ENCODE results near the gene COQ4. TPM values are rescaled to one million over a fixed set of nuclear protein-coding genes. Genes with fewer than 3 reads are reported as not detected.

Gene COQ4
- total RNA-seq, 2 experiments from 2014 or later: 27.8 to 29.6 TPM

GRCh38 chr9:128286440-128286839 lies 36.2 kb upstream of the COQ4 start:
- CTCF ChIA-PET: interaction anchor here (2.4 kb wide), 1 partner anchor 9 kb away, joined by 6 read pairs; no protein-coding TSS in a partner anchor
- H3K4me1 Mint-ChIP-seq (ENCODE audit: low read depth): no peaks in the 10 kb centered on the region

GRCh38 chr9:128288273-128289004 lies 34.2 kb upstream of the COQ4 start:
- DNase-seq: no peak
- Mint-ChIP-seq H3K9me3 (no peaks in the 10 kb centered on the region), H3K36me3 (ENCODE audit: low read depth) (peaks cover 2% of the 10 kb centered on the region), H3K27me3 (ENCODE audit: low read depth) (no peaks in the 10 kb centered on the region), H3K4me3 (no peak overlapping the region), H3K27ac (no peak overlapping the region), H3K4me1 (ENCODE audit: low read depth) (no peaks in the 10 kb centered on the region)
- intact Hi-C loops (cut with micrococcal nuclease): no loop called here
- CTCF ChIA-PET: no interaction called here

More at GRCh38 chr9:128286440-128286839, 36.2 kb upstream of the COQ4 start:
- no peak for DNase-seq
- Mint-ChIP-seq H3K27me3 (ENCODE audit: low read depth) (no peaks in the 10 kb centered on the region), H3K36me3 (ENCODE audit: low read depth) (peaks cover 2% of the 10 kb centered on the region), H3K27ac (no peak overlapping the region), H3K4me3 (no peak overlapping the region), H3K9me3 (no peaks in the 10 kb centered on the region)
- intact Hi-C loops (cut with micrococcal nuclease): no loop called here

GRCh38 chr9:128292009-128292408 lies 30.6 kb upstream of the COQ4 start:
- Mint-ChIP-seq H3K27ac (no peak overlapping the region), H3K36me3 (ENCODE audit: low read depth) (peaks cover 2% of the 10 kb centered on the region), H3K9me3 (no peaks in the 10 kb centered on the region), H3K27me3 (ENCODE audit: low read depth) (no peaks in the 10 kb centered on the region), H3K4me1 (ENCODE audit: low read depth) (no peaks in the 10 kb centered on the region), H3K4me3 (no peak overlapping the region)
- CTCF ChIA-PET: interaction anchor here (1.0 to 1.3 kb wide), 2 partner anchors 37 to 147 kb away, joined by 3 read pairs; no protein-coding TSS in a partner anchor
- DNase-seq: no peak
- intact Hi-C loops (cut with micrococcal nuclease): no loop called here

- no peak overlapping the region for H3K27ac Mint-ChIP-seq
- CTCF ChIA-PET: interaction anchor here (0.6 kb wide), 1 partner anchor 31 kb away, joined by 5 read pairs; no protein-coding TSS in a partner anchor
- H3K4me3 Mint-ChIP-seq: no peak overlapping the region
Measured at GRCh38 chr9:128293091-128293490, 29.5 kb upstream of the COQ4 start.

GRCh38 chr9:128294142-128294541 lies 28.5 kb upstream of the COQ4 start:
- Mint-ChIP-seq H3K27me3 (ENCODE audit: low read depth) (no peaks in the 10 kb centered on the region), H3K27ac (no peak overlapping the region), H3K4me3 (no peak overlapping the region), H3K9me3 (no peaks in the 10 kb centered on the region), H3K4me1 (ENCODE audit: low read depth) (no peaks in the 10 kb centered on the region), H3K36me3 (ENCODE audit: low read depth) (no peaks in the 10 kb centered on the region)
- CTCF ChIA-PET: interaction anchor here (0.8 to 2.3 kb wide), 2 partner anchors 47 to 67 kb away, joined by 4 to 9 read pairs; no protein-coding TSS in a partner anchor
- DNase-seq: no peak
- intact Hi-C loops (cut with micrococcal nuclease): no loop called here

More at GRCh38 chr9:128293091-128293490, 29.5 kb upstream of the COQ4 start:
- Mint-ChIP-seq H3K27me3 (ENCODE audit: low read depth) (no peaks in the 10 kb centered on the region), H3K9me3 (no peaks in the 10 kb centered on the region), H3K36me3 (ENCODE audit: low read depth) (no peaks in the 10 kb centered on the region), H3K4me1 (ENCODE audit: low read depth) (no peaks in the 10 kb centered on the region)
- intact Hi-C loops (cut with micrococcal nuclease): no loop called here
- DNase-seq: no peak

- no peaks in the 10 kb centered on the region for H3K27me3 Mint-ChIP-seq (ENCODE audit: low read depth)
- H3K4me3 Mint-ChIP-seq: no peak overlapping the region
- DNase-seq: no peak
- CTCF ChIA-PET: interaction anchor here (0.7 to 2.3 kb wide), 4 partner anchors 34 to 122 kb away, joined by 3 to 9 read pairs (median 5); no protein-coding TSS in a partner anchor
- intact Hi-C loops (cut with micrococcal nuclease): no loop called here
- no peaks in the 10 kb centered on the region for H3K36me3 Mint-ChIP-seq (ENCODE audit: low read depth)
- no peaks in the 10 kb centered on the region for H3K4me1 Mint-ChIP-seq (ENCODE audit: low read depth)
- H3K9me3 Mint-ChIP-seq: no peaks in the 10 kb centered on the region
- no peak overlapping the region for H3K27ac Mint-ChIP-seq
Measured at GRCh38 chr9:128296340-128297220, 26.1 kb upstream of the COQ4 start.

- CTCF ChIA-PET: interaction anchor here (1.0 kb wide), 1 partner anchor 141 kb away, joined by 4 read pairs; no protein-coding TSS in a partner anchor
- Mint-ChIP-seq H3K9me3 (no peaks in the 10 kb centered on the region), H3K27me3 (ENCODE audit: low read depth) (no peaks in the 10 kb centered on the region), H3K27ac (no peak overlapping the region), H3K4me3 (no peak overlapping the region), H3K4me1 (ENCODE audit: low read depth) (no peaks in the 10 kb centered on the region), H3K36me3 (ENCODE audit: low read depth) (no peaks in the 10 kb centered on the region)
- no peak for DNase-seq
- intact Hi-C loops (cut with micrococcal nuclease): no loop called here
Measured at GRCh38 chr9:128297221-128297773, 25.3 kb upstream of the COQ4 start.

- CTCF ChIA-PET: interaction anchor here (0.6 to 0.7 kb wide), 2 partner anchors 13 to 34 kb away, joined by 3 to 5 read pairs; no protein-coding TSS in a partner anchor
Measured at GRCh38 chr9:128298535-128299482, 23.8 kb upstream of the COQ4 start.

GRCh38 chr9:128304136-128304970 lies 18.3 kb upstream of the COQ4 start:
- Mint-ChIP-seq H3K36me3 (ENCODE audit: low read depth) (peaks cover 2% of the 10 kb centered on the region), H3K4me1 (ENCODE audit: low read depth) (no peaks in the 10 kb centered on the region), H3K27ac (no peak overlapping the region), H3K9me3 (no peaks in the 10 kb centered on the region), H3K27me3 (ENCODE audit: low read depth) (no peaks in the 10 kb centered on the region), H3K4me3 (no peak overlapping the region)
- no peak for DNase-seq
- intact Hi-C loops (cut with micrococcal nuclease): no loop called here
- CTCF ChIA-PET: interaction anchor here (0.6 to 1.5 kb wide), 3 partner anchors 88 to 352 kb away, joined by 3 read pairs; partner anchors contain the start of gene DYNC2I2

More at GRCh38 chr9:128298535-128299482, 23.8 kb upstream of the COQ4 start:
- no peak overlapping the region for H3K27ac Mint-ChIP-seq
- DNase-seq: no peak
- no peak overlapping the region for H3K4me3 Mint-ChIP-seq
- no peaks in the 10 kb centered on the region for H3K9me3 Mint-ChIP-seq
- H3K4me1 Mint-ChIP-seq (ENCODE audit: low read depth): no peaks in the 10 kb centered on the region
- no peaks in the 10 kb centered on the region for H3K27me3 Mint-ChIP-seq (ENCODE audit: low read depth)
- intact Hi-C loops (cut with micrococcal nuclease): no loop called here
- no peaks in the 10 kb centered on the region for H3K36me3 Mint-ChIP-seq (ENCODE audit: low read depth)

GRCh38 chr9:128304971-128305288 lies 17.7 kb upstream of the COQ4 start:
- no peak for DNase-seq
- H3K27me3 Mint-ChIP-seq (ENCODE audit: low read depth): no peaks in the 10 kb centered on the region
- peaks cover 6% of the 10 kb centered on the region for H3K36me3 Mint-ChIP-seq (ENCODE audit: low read depth)
- intact Hi-C loops (cut with micrococcal nuclease): no loop called here
- H3K4me1 Mint-ChIP-seq (ENCODE audit: low read depth): no peaks in the 10 kb centered on the region
- H3K27ac Mint-ChIP-seq: no peak overlapping the region
- H3K4me3 Mint-ChIP-seq: no peak overlapping the region
- H3K9me3 Mint-ChIP-seq: no peaks in the 10 kb centered on the region
- CTCF ChIA-PET: interaction anchor here (0.9 kb wide), 1 partner anchor 10 kb away, joined by 5 read pairs; no protein-coding TSS in a partner anchor

- Mint-ChIP-seq H3K36me3 (ENCODE audit: low read depth) (peaks cover 17% of the 10 kb centered on the region), H3K9me3 (no peaks in the 10 kb centered on the region), H3K4me1 (ENCODE audit: low read depth) (no peaks in the 10 kb centered on the region), H3K27ac (no peak overlapping the region), H3K27me3 (ENCODE audit: low read depth) (no peaks in the 10 kb centered on the region), H3K4me3 (no peak overlapping the region)
- intact Hi-C loops (cut with micrococcal nuclease): no loop called here
- no peak for DNase-seq
- CTCF ChIA-PET: interaction anchor here (0.5 to 1.2 kb wide), 2 partner anchors 14 to 38 kb away, joined by 3 to 4 read pairs; no protein-coding TSS in a partner anchor
Measured at GRCh38 chr9:128309551-128309950, 13.1 kb upstream of the COQ4 start.
